ENCODE measurements around the gene TRAF3IP1. TPM values are rescaled to one million over a fixed set of nuclear protein-coding genes. Genes with fewer than 3 reads are reported as not detected.
A peak's percentile ranks its signal among the peaks of the same experiment; 100 is the strongest.
"Not testable (repeated sequence)": the region's sequence is repeated elsewhere in the genome, so short reads cannot be mapped to it uniquely, and the experiment has no call there.

The TRAF3IP1 gene
- total RNA-seq, 1 donor from 2014 or later: 6.0 TPM

DNA sequence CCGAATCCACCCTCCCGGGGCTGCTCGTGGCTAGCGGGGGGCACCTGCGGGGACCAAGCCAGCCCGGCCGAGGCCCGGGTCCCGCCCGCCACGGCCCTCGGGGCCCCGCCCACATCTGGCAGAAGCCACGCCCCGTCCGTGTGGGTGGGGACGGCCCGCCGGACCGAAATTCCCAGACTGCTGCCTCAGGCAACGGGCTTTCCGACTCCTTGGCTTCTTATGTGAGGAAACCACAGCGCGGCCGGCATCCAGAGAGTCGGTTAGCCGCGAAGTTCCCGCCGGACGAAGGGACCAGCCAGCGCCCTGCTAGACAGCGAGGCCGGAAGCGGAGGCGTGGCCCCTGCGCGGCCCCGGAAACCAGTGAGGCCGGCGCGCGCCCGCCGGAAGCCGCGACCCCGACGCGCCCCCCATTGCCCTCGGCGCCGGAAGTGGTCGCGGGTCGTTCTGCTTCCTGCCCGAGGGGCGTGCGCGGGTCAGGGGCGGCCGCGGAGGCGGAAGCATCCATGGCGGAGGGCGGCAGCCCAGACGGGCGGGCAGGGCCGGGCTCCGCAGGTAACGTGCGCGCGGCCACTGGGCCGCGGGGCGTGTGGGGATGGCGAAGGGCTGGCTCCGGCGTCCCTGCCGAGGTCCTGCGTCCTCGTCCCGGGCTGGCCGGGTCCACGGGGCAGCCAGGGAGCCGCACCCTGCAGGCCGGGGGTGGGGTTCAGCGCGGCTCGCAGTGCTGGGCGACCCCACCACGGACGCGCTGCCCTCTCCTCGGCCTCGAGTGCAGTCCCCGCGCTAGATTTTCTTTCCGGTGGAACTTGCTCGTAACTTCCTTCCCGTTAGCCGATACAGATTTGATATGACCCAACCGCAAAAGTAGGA, 106.5 kb downstream of the TRAF3IP1 start, which contains the start of gene ASB1:
Gene ASB1 (plus strand): TSS at position 360 of the 867 bp plus-strand sequence. CDS start 144 bp downstream, at position 504.
- peak; percentile 82 for DNase-seq (ENCODE audit: low spot score)

DNA sequence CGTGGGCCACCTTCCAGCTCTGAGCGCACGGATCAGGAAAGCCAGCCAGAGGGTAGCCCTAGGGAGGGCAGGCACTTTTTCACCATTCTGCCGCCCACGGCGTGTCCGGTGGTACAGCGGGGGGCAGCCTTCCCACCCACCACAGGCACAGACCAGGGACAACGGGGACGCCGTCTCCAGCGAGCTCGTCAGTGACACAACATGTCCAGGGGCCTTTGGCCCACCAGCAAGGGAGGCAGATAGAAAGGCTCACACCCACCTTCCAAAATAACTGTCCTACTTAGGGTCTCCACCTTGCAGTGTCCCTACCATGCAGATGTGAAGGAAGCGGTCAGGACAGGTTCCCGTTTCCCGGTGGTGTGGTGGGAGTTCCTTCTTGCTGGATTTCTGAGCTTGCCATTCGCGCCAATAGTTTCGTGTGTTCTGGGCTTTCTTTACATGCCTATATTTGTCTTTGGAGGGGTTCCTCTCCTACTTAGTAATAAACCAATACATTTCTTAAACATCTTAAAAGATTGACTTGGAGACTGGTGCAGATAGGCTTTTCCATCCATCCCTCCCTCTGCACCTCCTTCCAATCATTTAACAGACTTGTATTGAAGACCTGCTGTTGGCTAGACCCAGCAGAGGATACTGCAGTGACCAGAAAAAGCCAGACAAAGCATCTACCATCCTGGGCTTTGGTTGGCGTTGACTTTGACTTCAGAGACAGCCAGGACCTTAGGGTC, 107.3 kb downstream of the TRAF3IP1 start:
- DNase-seq (ENCODE audit: low spot score): no peak

DNA sequence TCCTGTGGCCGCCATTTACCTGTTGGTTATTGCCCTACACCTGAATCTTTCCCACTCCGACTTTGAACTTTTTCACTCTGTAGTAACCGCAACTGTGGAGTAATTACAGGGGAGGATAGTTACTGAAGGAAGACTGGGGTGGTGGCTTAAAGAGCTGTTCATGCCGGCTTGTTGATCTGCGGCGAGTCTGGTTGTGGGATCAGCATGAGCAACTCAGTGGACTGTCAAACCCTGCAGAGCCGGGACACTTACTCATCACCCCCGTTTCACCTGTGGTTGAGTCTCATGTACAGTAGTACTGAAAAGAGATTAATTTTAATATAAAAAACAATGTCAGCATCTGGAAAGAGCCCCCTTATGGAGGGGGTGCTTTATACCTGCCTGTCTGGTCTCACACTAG, 108.5 kb downstream of the TRAF3IP1 start:
- DNase-seq (ENCODE audit: low spot score): no peak

DNA sequence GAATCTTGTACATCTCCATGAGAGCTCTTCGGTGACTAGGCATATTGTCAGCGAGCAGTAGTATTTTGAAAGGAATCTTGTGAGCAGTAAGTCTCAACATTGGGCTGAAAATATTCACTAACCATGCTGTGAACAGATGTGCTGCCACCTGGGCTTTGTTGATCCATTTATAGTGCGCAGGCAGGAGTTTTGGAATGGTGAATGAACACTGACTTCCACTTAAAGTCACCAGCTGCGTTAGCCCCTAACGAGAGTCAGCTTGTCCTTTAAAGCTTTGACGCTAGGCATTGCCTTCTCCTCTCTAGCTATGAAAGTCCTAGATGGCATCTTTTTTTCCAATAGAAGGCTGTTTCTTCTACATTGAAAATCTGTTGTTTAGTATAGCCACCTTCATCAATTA, 110.5 kb downstream of the TRAF3IP1 start:
- no peak for DNase-seq (ENCODE audit: low spot score)

DNA sequence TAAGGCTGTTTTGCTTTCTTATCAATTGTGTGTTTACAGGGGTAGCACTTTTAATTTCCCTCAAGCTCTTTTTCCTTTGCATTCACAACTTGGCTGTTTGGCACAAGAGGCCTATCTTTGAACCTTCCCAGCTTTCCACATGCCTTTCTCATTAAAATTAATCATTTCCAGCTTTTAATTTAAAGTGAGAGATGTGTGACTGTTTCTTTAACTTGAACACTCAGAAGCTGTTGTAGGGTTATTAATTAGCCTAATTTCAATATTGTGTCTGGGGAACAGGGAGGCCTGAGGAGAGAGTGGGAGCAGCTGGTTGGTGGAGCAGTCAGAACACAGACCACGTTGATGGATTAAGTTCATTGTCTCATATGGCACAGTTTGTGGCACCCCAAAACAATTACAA, 111.1 kb downstream of the TRAF3IP1 start:
- no peak for DNase-seq (ENCODE audit: low spot score)

DNA sequence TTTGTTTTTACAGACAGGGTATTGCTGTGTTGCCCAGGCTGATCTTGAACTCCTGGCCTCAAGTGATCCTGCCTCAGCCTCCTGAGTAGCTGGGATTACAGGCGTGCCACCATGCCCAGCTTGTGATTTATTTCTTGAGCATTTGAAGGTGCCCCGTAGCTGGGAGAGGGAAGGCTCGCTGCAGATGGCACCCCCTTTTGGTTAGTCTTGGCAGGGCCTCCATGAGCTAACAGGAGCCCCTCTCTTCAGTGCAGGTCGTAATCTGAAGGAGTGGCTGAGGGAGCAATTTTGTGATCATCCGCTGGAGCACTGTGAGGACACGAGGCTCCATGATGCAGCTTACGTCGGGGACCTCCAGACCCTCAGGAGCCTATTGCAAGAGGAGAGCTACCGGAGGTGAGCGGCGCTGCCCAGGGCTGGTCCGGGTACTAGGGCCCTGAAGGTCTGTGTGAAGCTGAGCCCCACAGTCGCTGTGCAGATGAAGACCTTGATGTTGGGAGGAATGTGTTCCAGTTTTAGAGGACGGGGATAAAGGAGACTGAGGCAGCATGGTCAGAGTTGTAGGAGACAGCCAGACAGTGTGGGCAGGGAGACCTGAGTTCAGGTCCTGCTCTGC, 113.1 kb downstream of the TRAF3IP1 start:
- DNase-seq (ENCODE audit: low spot score): no peak

DNA sequence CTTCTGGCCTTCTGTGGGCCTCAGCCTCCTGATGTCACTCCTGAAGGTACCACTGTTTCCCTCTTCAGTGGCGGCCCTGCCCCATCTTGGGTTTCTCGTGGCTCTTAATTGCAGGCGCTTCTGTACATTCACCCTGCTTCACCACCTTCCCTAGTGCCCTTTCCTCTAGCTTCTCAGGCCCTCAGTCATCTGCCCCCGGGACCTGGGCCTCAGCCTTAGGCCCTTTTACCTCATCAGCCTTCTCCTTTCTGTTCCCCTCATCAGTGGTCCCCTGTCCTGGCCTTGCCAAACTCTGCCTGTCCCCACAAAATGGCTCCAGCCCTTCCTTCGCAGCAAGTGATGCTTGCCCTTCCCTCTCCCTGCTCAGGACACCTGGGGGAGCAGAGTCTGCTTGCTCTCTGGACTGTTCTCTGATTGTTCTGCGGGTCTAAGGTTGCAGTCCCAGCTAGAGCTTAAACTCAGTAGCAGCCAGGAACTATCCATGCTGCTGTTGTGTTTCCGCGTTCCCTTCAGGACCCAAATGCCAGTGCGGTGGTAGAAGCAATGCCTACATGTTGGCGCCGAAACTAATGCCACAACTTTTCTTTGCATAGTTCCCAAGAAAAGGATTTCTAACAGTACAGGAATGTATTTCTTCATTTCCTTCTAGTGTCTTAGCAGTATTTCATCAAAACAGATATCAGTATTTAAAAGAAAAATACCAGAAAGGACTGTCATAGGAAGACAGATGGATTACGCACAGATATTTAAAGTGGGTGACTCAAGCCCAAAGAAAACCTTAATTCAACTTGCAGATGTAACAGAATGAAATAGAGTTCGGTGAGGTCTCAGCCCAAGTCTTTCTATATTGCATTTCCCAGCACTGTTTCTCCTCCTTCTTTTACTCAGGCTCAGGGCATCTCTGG, 113.9 kb downstream of the TRAF3IP1 start:
- no peak for DNase-seq (ENCODE audit: low spot score)

DNA sequence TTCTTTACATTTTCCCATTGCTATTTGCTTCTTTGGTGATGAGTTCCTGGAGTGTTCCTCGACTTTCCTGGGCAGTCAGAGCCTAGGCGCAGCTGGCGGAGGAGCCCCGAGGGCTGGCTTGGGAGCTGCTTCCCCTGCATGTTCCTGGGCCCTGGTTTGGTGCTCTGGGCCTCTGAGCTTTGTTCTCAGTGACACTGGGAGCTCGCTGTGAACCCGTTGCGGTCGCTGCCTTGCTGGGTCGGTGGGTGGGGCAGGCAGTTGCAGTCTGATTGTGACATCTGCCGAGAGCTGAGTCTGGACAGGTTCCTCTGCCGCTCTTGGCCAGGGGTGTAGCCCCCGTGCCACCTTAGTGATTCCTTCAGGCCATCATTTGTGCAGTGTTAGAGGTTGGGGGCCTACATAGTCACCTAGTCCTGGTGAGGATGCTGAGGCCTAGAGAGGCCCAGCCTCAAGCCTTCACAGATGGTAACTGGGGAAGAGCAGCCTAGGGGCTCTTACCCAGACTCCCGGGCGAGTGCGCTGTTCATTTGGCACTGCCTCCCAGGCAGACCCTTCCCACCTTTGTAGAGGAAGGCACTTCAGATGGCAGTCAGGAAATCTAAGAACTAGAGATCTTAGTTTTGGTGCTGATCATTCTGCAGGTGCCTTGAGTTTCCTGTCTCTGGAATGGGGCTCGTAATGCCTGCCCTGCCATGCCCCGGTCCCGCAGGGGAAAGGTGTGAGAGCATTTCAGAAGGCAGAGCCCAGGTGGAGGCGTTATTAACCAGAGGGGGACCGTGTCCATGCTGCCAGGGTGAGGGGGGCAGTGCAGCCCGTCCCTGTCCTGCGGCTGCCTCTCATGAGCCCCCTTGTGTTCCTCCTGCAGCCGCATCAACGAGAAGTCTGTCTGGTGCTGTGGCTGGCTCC, 114.8 kb downstream of the TRAF3IP1 start:
- DNase-seq (ENCODE audit: low spot score): no peak

DNA sequence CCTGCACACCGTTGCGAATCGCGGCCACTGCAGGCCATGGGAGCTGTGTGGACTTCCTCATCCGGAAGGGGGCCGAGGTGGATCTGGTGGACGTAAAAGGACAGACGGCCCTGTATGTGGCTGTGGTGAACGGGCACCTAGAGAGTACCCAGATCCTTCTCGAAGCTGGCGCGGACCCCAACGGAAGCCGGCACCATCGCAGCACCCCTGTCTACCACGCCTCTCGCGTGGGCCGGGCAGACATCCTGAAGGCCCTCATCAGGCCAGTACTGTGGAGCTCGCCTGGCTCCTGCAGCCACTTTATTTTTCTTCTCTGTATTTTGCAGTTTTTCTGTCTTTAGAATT, 115.4 kb downstream of the TRAF3IP1 start:
- DNase-seq (ENCODE audit: low spot score): no peak

DNA sequence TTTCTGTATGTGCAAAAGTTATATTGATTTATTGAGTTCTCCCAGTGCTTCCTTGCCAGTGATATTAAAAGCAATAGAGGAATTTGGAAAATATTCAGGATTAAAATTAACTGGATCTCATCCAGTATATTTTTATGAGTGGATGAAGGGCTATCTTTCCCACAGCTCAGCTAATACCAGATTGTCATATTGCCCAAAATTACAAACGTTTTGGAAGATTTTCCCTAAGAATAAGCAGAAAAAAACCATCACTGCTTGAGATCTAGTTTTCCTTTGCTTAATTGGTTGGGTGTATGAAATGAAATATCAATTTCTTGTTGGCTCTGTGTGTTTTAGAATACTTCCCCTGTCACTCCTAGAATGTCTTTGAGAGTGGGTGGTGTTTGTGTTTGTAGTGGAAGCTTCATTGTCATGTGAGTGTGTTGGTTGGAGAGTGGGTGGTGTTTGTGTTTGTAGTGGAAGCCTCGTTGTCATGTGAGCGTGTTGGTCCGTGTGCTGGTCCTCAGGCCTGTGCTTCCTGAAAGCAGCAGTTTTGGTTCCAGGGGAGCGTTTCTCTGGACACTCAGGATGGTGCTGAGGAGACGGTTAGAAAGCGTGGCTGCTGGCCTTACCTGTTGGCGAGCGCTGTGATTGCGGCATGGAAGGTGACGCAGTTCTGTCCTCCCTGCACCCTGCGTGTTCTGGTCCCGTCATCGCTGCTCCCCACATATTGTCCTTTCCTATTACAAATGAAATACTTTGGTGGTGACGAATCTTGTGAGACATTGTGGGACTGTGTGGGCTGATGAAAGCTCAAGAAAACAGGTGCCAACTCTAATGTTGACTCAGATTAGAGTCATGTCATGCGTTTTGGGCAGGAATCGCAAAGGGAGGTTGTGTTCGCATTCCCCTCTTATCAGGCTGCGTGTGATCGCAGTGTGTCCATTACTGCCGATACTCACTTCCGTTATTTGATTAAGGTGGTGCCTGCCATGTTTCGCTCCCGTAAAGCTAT, 118.8 kb downstream of the TRAF3IP1 start:
- DNase-seq (ENCODE audit: low spot score): no peak

DNA sequence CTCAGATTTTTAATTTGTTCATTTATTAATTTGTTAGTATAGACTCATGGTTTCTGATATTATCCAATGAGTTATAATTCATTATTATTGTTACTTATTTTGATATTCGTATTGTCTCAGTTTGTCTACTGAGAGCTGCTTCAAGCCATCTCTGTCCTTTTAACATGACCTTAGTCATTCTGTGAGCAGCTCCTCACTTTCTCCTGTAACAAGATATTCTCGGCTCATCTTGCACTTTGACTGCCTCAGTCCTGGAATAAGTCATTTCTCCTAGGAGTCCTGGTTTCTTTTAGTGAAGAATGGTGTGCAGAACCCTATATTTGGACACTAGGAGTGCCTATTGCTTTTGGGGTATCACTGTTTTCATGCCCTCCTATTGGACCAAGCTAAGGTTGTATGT, 119.6 kb downstream of the TRAF3IP1 start:
- no peak for DNase-seq (ENCODE audit: low spot score)

DNA sequence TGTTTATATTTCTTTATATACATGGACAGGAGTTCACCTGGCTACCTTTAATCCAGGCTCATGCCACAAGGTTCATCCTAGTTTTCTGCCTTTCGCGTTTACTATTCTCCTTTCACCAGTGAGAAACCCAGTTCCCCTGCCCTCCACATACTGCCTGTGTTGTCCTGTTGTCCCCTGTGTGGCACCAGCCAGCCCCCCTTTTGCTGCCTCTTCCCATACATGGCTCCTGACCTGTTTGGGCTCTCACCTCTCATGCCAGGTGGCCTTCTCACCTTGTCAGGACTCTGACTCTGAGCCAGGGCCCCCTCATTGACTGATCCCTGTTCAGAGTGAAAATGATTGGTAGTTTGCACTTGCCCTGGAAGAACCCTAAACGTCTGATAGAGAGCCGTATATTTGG, 120.0 kb downstream of the TRAF3IP1 start:
- DNase-seq (ENCODE audit: low spot score): no peak

DNA sequence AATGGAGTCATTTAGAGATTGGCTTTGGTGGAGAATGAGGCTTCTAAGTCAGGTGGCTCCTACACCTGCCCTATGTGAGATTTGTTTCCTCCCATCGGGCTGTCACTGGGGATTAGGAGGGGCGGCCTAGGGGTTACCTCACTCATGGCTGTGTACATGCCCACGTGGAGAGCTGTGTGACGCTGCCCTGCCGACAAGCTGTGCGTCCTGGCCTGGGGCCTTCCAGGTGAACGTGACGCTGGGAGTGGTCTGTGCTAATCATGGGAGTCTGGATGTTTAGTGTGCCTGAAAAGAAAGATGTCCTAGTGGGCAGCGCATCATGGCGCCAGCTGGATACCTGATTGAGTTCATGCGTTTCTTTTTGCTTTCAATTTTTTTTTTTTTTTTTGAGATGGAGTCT, 120.4 kb downstream of the TRAF3IP1 start:
- DNase-seq (ENCODE audit: low spot score): no peak

DNA sequence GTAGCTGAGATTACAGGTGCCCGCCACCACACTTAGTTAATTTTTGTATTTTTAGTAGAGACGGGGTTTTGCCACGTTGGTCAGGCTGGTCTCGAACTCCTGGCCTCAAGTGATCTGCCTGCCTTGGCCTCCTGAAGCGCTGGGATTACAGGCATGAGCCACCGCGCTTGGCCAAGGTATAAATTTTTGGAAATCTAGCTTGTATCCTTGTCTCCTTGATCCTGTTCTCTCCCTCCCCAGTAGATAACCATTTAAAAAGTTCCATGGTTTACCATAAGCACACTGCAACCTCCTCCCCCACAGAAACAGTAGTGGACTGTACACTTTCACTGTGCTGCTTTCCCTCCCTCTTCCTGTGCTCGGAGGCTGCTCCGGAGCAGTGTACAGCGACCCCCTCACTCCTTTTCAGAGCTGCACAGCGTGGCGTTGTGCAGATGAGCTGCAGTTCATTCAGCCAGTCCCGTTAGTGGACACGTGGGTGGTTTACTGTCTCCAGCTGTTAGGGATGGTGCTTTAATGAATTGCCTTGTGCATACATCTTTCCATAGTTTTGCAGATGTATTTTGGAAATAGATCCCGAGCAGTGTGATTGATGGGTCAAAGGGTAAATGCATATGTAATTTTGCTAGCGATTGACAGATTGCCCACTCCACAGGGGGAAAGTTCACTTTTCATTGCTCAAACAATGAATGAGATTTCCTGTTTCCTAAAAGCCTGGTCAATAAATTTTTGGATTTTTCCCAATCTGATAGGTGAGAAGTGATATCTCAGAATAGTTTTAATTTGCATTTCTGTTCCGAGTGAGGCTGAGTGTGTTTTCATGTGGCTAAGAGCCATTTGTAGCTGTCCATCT, 121.2 kb downstream of the TRAF3IP1 start:
- DNase-seq (ENCODE audit: low spot score): no peak

DNA sequence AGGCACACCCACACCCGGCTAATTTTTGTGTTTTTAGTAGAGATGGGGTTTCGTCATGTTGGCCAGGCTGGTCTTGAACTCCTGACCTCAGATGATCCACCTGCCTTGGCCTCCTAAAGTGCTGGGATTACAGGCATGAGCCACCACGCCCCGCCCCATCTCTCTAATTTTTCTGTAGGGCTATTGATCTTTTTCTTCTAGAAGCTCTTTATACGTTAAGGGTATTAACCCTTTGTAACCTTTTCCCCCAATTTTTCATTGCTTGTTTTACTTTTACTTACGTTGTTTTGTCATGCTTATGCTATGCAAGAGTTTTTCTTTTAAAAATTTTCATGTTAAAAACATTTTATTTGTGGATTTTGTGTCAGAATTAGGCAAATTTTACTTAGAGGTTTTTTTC, 121.9 kb downstream of the TRAF3IP1 start:
- DNase-seq (ENCODE audit: low spot score): not testable (repeated sequence)

DNA sequence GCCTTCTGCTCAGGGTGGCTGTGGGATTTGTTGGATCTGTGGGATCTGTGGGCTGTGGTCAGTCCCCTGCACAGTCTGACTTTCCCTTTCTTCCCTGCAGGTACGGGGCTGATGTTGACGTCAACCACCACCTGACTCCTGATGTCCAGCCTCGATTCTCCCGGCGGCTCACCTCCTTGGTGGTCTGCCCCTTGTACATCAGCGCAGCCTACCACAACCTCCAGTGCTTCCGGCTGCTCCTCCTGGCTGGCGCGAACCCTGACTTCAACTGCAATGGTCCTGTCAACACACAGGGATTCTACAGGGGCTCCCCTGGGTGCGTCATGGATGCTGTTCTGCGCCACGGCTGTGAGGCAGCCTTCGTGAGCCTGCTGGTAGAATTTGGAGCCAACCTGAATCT, 123.9 kb downstream of the TRAF3IP1 start:
- no peak for DNase-seq (ENCODE audit: low spot score)

DNA sequence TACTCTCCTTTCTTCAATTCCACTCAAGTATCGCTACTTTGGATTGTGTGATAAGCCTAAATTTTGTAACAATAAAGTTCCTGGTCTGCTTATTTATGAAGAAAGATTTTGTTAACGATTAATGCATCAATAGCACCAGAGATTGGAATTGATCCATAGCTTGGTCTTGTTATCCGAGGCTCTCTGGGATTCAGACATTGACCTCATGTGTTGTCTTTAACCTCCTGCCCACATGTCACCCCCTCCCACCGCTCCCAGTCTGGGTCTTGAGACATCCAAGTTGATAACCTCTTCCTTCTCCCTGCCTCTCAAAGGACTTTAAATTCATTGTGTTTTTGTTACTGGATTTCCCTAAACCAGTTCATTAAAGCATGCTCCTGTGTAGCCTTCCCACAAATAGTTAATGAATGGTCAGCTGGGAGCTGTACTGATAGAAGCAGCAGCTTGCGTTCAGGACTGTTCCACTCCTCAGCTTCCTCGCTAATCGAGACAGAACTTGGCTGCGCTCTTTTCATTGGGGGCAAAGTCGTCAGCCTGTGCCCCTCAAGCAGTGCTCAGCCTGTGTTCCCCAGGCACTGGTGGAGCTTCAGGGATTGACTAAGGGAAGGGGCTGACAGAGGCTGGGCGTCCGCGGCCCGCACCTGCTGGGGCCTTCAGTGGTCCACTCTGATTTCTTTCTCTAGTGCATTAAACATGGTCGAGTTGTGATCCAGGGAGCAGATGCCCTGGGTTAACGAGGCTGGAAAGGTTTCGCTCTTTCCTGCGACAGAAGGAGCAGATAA, 125.3 kb downstream of the TRAF3IP1 start:
- DNase-seq (ENCODE audit: low spot score): no peak
